ENCODE results near the gene STN1.

The STN1 gene, protein sequence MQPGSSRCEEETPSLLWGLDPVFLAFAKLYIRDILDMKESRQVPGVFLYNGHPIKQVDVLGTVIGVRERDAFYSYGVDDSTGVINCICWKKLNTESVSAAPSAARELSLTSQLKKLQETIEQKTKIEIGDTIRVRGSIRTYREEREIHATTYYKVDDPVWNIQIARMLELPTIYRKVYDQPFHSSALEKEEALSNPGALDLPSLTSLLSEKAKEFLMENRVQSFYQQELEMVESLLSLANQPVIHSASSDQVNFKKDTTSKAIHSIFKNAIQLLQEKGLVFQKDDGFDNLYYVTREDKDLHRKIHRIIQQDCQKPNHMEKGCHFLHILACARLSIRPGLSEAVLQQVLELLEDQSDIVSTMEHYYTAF

GRCh38 chr10:103918053-103918846 lies at the start of gene STN1:
TSS of gene STN1 (minus strand) at chr10:103918184. CDS start at chr10:103917594, 590 bp downstream.
- peak within 1 kb of the TSS; percentile 91 for H3K27ac ChIP-seq
- peak; percentile 26 for TF ChIP-seq CTCF (conservative IDR thresholded peaks at IDR 0.05)
- peak; percentile 52 for TF ChIP-seq ZFX (IDR thresholded peaks at IDR 0.05)

GRCh38 chr10:103967448-103968071 lies 49.6 kb upstream of the STN1 start:
- peak overlapping the region; percentile 89 for H3K27ac ChIP-seq
- TF ChIP-seq ZFX (IDR thresholded peaks at IDR 0.05): peak; percentile 73
- TF ChIP-seq CTCF (conservative IDR thresholded peaks at IDR 0.05): no peak; the same call in 1 of the 2 replicates

DNA sequence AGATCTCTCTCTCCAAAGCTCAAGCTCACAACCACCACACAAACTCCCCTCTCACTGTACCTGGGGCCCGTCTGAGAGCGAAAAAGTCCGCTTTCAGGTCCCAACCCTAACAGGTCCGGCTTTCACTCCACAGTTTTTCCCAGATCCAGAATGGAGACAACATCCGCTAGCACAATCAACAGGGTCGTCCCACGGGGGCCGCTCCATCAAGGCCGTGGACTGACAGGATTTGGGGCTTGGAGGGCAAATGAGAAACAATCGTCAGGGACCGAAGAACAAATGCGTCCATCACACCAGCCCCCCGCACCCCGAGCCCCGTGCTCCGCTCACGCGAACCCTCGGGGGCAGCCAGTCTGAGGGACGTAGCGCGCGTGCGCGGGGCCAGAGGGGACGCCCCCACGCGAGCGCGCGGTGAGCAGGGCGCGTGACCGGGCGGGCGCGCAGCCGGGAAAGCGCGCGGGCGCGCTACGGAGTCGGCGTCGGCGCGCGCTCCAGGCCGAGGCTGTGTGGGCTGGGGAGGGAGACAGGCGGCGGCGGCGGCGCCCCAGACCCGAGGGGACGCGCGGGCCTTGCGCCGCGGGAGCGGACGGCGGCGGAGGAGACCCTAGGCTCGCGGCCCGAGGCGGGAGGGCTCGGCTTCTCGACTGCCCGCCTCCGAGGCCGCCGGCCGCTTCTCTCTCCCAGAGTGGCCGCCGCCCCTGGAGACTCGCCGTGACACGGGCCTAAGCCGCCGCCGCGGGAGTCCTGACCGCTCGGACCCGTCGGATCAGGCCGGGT lies 48.9 kb upstream of the STN1 start, which contains the start of gene SLK:
SLK (plus strand) TSS at position 470 of the 777 bp plus-strand sequence. CDS start 606 bp downstream, outside the sequence.
- no peak for TF ChIP-seq CTCF (conservative IDR thresholded peaks at IDR 0.05)
- peak; percentile 95 for TF ChIP-seq ZFX (IDR thresholded peaks at IDR 0.05)

GRCh38 chr10:103960103-103960502 lies 42.1 kb upstream of the STN1 start:
- TF ChIP-seq ZFX (IDR thresholded peaks at IDR 0.05) (no peak), CTCF (conservative IDR thresholded peaks at IDR 0.05) (no peak)

More for the DNA sequence above, 48.9 kb upstream of the STN1 start, which contains the start of gene SLK:
- H3K27ac ChIP-seq: peak within 1 kb of the TSS; percentile 89

DNA sequence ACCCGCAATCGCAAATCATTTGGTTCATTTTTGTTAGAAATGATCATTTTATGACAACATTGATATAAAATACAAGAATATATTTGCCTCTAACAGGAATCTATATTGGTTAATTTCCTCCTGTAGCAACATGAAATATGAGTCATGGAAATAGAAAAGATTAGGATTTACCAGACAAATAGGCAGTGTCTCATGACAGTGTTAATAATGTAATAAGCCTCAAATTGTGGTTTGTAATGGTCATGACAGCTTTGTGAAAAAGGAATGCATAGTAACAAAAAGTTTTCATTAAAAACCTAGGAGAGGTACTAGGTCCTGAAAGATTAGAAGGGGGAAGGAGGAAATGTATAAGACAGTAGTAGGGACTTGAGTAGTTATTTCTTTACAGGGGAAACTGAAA lies 41.0 kb upstream of the STN1 start:
- TF ChIP-seq CTCF (conservative IDR thresholded peaks at IDR 0.05) (no peak), ZFX (IDR thresholded peaks at IDR 0.05) (no peak)
- H3K27ac ChIP-seq: no peak overlapping the region

More at GRCh38 chr10:103960103-103960502, 42.1 kb upstream of the STN1 start:
- no peak overlapping the region for H3K27ac ChIP-seq

DNA sequence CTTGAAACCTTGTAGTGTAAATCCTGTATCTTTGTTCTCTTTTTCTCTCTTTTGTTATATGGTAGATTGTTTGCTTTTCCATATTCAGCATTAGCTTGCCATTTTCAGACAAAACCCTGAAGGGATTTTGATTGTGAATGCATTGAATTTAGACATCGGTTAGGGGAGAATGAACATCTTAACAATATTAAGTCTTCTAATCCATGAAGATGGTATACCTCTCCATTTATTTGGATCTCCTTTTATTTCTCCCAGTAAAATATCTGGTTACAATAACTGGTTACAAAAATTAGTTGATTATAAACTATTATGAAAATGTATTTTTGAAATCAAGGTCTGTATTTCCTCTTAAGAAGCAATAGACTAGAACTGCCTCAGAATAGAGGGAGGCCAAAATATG lies 36.6 kb upstream of the STN1 start:
- H3K27ac ChIP-seq: no peak overlapping the region
- TF ChIP-seq CTCF (conservative IDR thresholded peaks at IDR 0.05) (no peak), ZFX (IDR thresholded peaks at IDR 0.05) (no peak)

All from C4-2B (cell line).